Endodermal cell (in vitro differentiated cells): ENCODE measurements around the gene NCBP1. TPM values are rescaled to one million over a fixed set of nuclear protein-coding genes. Genes with fewer than 3 reads are reported as not detected.

ENCODE experiments used
- DNase-seq: peaks from one replicate; pipeline ENCODE4 v3.0.0-alpha.2; 2017
- H3K27ac ChIP-seq: 2 replicates; pipeline ENCODE4 v1.5.1; 2013; ENCODE audit warnings: mild to moderate bottlenecking, low read depth, low read length, moderate library complexity
- H3K27me3 ChIP-seq: 2 replicates; pipeline ENCODE4 v1.6.1; 2013; ENCODE audit warnings: mild to moderate bottlenecking, low read length, moderate library complexity; ENCODE audit not compliant: insufficient read depth, control insufficient read depth, poor library complexity, severe bottlenecking
- H3K36me3 ChIP-seq: 2 replicates; pipeline ENCODE4 v1.7.0; 2013; ENCODE audit warnings: mild to moderate bottlenecking, low read length, moderate library complexity; ENCODE audit not compliant: control insufficient read depth, insufficient read depth
- H3K4me1 ChIP-seq: one replicate; pipeline ENCODE4 v1.7.0; 2013; ENCODE audit warnings: low read length; ENCODE audit not compliant: control insufficient read depth, insufficient read depth
- H3K4me3 ChIP-seq: 2 replicates; pipeline ENCODE4 v1.5.1; 2013; ENCODE audit warnings: mild to moderate bottlenecking, low read length, moderate library complexity
- H3K9ac ChIP-seq: 2 replicates; pipeline ENCODE4 v1.6.1; 2013; ENCODE audit warnings: mild to moderate bottlenecking, low read length, moderate library complexity; ENCODE audit not compliant: poor library complexity, severe bottlenecking; ENCODE audit errors: extremely low read depth
- H3K9me3 ChIP-seq: 2 replicates; pipeline ENCODE4 v1.6.1; 2013; ENCODE audit warnings: mild to moderate bottlenecking, low read length, moderate library complexity; ENCODE audit not compliant: control insufficient read depth
- H3K27ac Mint-ChIP-seq: 2 replicates; pipeline ENCODE4 v1.8.0; 2020; ENCODE audit warnings: mixed read lengths
- H3K27me3 Mint-ChIP-seq: 2 replicates; pipeline ENCODE4 v1.8.0; 2021; ENCODE audit warnings: mild to moderate bottlenecking, mixed read lengths; ENCODE audit not compliant: insufficient read depth
- H3K36me3 Mint-ChIP-seq: 2 replicates; pipeline ENCODE4 v1.8.0; 2020; ENCODE audit warnings: low read depth, mixed read lengths
- H3K4me1 Mint-ChIP-seq: 2 replicates; pipeline ENCODE4 v1.8.0; 2020; ENCODE audit warnings: mixed read lengths
- H3K4me3 Mint-ChIP-seq: 2 replicates; pipeline ENCODE4 v1.8.0; 2020; ENCODE audit warnings: mild to moderate bottlenecking, moderate library complexity, mixed read lengths
- H3K9me3 Mint-ChIP-seq: 2 replicates; pipeline ENCODE4 v1.8.0; 2020; ENCODE audit warnings: mild to moderate bottlenecking, mixed read lengths
- WGBS, 2 experiments: methylation state at CpG; one replicate each; pipeline versions ENCODE4 v1.1.5 to v1.1.7; 2013; ENCODE audit warnings: missing lambda C conversion rate in 2 of 2, mixed read lengths in 1 of 2; ENCODE audit not compliant: insufficient coverage in 1 of 2, insufficient read length in 1 of 2; 5-methylcytosine and 5-hydroxymethylcytosine counted together
- total RNA-seq, 2 donors: library from RNA; stranded (reverse); fragmentation: NEBNext Ultra II Directional in 1 of 2; extraction: Animal tissue kit (Norgen Biotek cat#: 25700) in 1 of 2; gene quantifications; 2 replicates in 1 of 2; 3 replicates in 1 of 2; pipeline ENCODE4 v1.2.1, GENCODE V29; 2021
- TF ChIP-seq, protein P1 (sequence below): fragments of 200-600 bp; sonication (generic); conservative IDR thresholded peaks from 2 replicates; pipeline ENCODE4 v1.5.0; 2021; ENCODE audit warnings: antibody characterized with exemption, mild to moderate bottlenecking

NCBP1 gene
- total RNA-seq, 2 donors from 2014 or later: 47.0 to 51.7 TPM

DNA sequence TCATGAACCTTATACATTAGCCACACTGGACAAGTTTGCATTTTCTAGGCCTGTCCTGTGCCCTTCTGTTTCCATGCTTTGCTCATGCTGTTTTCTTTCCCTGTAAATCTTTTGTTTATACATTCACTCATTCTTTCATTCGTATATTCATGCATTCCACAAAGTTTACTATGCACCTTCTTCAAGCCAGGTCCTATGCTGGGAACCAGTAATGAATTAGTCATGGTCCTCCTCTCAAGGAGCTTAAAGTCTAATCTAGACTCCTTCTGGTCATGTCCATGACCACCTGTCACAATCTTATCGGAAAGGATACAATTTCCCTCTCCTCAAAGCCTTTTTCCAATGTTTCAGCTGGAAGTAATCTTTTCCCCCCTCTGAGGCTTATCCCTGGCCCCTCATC lies 72.6 kb downstream of the NCBP1 start:
- no peak for DNase-seq
- peaks cover 27% of the 10 kb centered on the region for H3K27me3 Mint-ChIP-seq
- no peaks in the 10 kb centered on the region for H3K9me3 Mint-ChIP-seq
- Histone ChIP-seq H3K27ac (no peak overlapping the region), H3K36me3 (no peaks in the 10 kb centered on the region), H3K9ac (no peak overlapping the region), H3K4me1 (no peaks in the 10 kb centered on the region), H3K4me3 (no peak overlapping the region), H3K27me3 (peaks cover 7% of the 10 kb centered on the region), H3K9me3 (no peaks in the 10 kb centered on the region)
- H3K27ac Mint-ChIP-seq: no peak overlapping the region
- no peak overlapping the region for H3K4me3 Mint-ChIP-seq
- no peaks in the 10 kb centered on the region for H3K36me3 Mint-ChIP-seq
- TF ChIP-seq, protein P1, sequence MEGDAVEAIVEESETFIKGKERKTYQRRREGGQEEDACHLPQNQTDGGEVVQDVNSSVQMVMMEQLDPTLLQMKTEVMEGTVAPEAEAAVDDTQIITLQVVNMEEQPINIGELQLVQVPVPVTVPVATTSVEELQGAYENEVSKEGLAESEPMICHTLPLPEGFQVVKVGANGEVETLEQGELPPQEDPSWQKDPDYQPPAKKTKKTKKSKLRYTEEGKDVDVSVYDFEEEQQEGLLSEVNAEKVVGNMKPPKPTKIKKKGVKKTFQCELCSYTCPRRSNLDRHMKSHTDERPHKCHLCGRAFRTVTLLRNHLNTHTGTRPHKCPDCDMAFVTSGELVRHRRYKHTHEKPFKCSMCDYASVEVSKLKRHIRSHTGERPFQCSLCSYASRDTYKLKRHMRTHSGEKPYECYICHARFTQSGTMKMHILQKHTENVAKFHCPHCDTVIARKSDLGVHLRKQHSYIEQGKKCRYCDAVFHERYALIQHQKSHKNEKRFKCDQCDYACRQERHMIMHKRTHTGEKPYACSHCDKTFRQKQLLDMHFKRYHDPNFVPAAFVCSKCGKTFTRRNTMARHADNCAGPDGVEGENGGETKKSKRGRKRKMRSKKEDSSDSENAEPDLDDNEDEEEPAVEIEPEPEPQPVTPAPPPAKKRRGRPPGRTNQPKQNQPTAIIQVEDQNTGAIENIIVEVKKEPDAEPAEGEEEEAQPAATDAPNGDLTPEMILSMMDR: no peak
- peaks cover 17% of the 10 kb centered on the region for H3K4me1 Mint-ChIP-seq
- 87 to 89% methylated on average over 2 of the region's 2 CpGs for WGBS, 2 experiments

DNA sequence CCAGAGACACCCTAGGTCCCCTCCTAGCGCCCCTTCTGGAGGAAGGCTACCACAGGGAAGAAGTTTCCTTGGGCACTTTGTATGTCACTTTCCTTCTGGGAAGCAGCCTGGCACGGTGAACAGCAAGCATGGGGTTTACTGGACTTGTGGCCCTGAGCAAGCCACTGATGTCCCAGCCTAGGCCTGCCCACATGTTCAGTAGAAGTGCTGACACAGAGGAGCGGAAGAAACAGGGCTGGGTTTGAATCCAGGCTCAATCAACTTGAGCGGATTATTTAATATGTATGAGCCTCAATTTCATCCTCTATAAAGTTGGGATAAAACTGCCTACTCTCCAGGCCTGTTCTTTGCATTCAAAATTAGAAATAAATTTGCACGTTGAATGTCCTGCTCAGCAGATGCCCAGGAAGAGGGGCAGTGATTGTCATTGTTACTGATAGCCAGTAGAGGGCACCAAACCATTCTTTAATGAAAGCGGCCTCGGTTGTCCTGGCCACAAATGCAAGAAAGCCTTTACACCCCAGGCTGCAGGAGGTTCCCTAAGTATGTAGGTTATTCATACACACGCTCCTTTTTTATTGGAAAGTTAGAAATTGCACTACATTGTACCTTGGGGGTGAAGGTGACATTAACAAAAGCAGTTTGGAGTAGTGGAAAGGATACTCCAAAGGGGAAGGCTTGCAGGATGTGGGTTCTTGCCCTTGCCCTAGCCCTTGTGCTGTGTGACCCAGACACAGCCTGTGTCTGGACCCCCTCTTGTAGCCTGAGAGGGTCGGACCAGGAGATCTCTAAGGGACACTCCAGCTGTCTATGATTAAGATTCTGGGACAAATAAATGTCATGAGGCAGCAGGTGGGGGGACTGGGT lies 77.0 kb downstream of the NCBP1 start:
- H3K4me1 ChIP-seq: no peaks in the 10 kb centered on the region
- Mint-ChIP-seq H3K4me1 (peaks cover 13% of the 10 kb centered on the region), H3K27ac (peak overlapping the region; percentile 72), H3K4me3 (peak overlapping the region; percentile 2), H3K36me3 (no peaks in the 10 kb centered on the region), H3K9me3 (no peaks in the 10 kb centered on the region), H3K27me3 (peaks cover 28% of the 10 kb centered on the region)
- H3K36me3 ChIP-seq: no peaks in the 10 kb centered on the region
- H3K9ac ChIP-seq: no peak overlapping the region
- WGBS, 2 experiments: 21 to 27% methylated on average over 7 to 9 of the region's 9 CpGs
- TF ChIP-seq, protein P1: peak; percentile 92
- H3K27me3 ChIP-seq: peaks cover 7% of the 10 kb centered on the region
- peak overlapping the region; percentile 10 for H3K4me3 ChIP-seq
- H3K9me3 ChIP-seq: no peaks in the 10 kb centered on the region
- no peak overlapping the region for H3K27ac ChIP-seq
- peak; percentile 81 for DNase-seq

DNA sequence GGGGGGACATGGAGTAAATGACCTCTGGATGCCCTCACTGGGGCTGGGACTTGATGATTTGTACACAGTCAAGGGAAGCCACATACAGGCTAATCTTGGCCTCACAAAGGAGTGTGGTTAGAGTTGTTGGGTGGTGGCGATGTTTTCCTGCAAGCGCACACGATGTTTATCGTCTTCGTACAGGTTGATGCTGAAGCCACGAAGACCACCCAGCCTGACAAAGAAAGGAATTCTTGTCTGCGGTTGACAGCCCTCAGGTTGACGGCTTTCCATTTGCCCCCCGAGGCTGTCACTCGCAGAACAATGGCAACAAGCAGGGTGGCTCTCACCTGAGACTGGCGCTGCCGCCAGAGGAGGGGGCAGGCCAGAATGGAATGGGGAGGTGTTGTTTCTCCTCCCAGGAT lies 77.6 kb downstream of the NCBP1 start:
- Mint-ChIP-seq H3K9me3 (no peaks in the 10 kb centered on the region), H3K27ac (peak overlapping the region; percentile 72), H3K4me1 (peaks cover 13% of the 10 kb centered on the region), H3K36me3 (no peaks in the 10 kb centered on the region), H3K27me3 (peaks cover 24% of the 10 kb centered on the region), H3K4me3 (peak overlapping the region; percentile 2)
- Histone ChIP-seq H3K4me1 (no peaks in the 10 kb centered on the region), H3K9me3 (no peaks in the 10 kb centered on the region), H3K27me3 (peaks cover 3% of the 10 kb centered on the region), H3K9ac (no peak overlapping the region), H3K27ac (no peak overlapping the region), H3K4me3 (peak overlapping the region; percentile 10), H3K36me3 (no peaks in the 10 kb centered on the region)
- DNase-seq: peak; percentile 90
- WGBS, 2 experiments: 20 to 41% methylated on average over 7 to 12 of the region's 12 CpGs
- TF ChIP-seq, protein P1: no peak
